ENCODE measurements around the gene ORAI1. TPM values are rescaled to one million over a fixed set of nuclear protein-coding genes. Genes with fewer than 3 reads are reported as not detected.
A peak's percentile ranks its signal among the peaks of the same experiment; 100 is the strongest.

ORAI1 gene
- total RNA-seq, 3 donors from 2014 or later (not counting 1 experiment from before 2014, with no cell fraction given): 64.6 to 74.1 (median 70.8) TPM

- H3K4me1 ChIP-seq (ENCODE audit: control insufficient read depth, insufficient read depth, low read length): peaks cover 39% of the 10 kb centered on the region
- intact Hi-C loops (cut with micrococcal nuclease): loop anchor here (1.0 to 5.0 kb wide), 5 partner anchors 8 to 82 kb away; partner anchors contain the start of gene ORAI1
- peak overlapping the region; percentile 98 for H3K27ac ChIP-seq (ENCODE audit: low read length)
- peaks cover 32 to 37% of the 10 kb centered on the region in 2 donors for H3K4me1 Mint-ChIP-seq
- H3K4me3 ChIP-seq (ENCODE audit: low read length): peak overlapping the region; percentile 37
- no peaks in the 10 kb centered on the region for H3K9me3 ChIP-seq (ENCODE audit: control insufficient read depth, insufficient read depth, low read length)
- peak overlapping the region; percentile 89 for H3K4me3 Mint-ChIP-seq
- TF ChIP-seq CTCF (IDR thresholded peaks at IDR 0.05): no peak
- H3K36me3 ChIP-seq (ENCODE audit: control insufficient read depth, insufficient read depth, low read length): peaks cover 2% of the 10 kb centered on the region
- WGBS (ENCODE audit: insufficient coverage): 2% methylated on average over 9 of the region's 10 CpGs
- DNase-seq: peak; percentile 63 to 89
- H3K27me3 Mint-ChIP-seq (ENCODE audit: low read depth in 2 of 2): no peaks in the 10 kb centered on the region
- peak; percentile 74 to 84 (median 78) for ATAC-seq
- H3K9me3 Mint-ChIP-seq: no peaks in the 10 kb centered on the region
- no peaks in the 10 kb centered on the region for H3K27me3 ChIP-seq (ENCODE audit: control insufficient read depth, insufficient read depth, low read length)
- peak overlapping the region; percentile 95 to 99 for H3K27ac Mint-ChIP-seq
- H3K36me3 Mint-ChIP-seq: no peaks in the 10 kb centered on the region
These were observed 35.7 kb upstream of the ORAI1 start for GRCh38 chr12:121590476-121591143.

- Histone ChIP-seq H3K27me3 (ENCODE audit: control insufficient read depth, insufficient read depth, low read length) (no peaks in the 10 kb centered on the region), H3K27ac (ENCODE audit: low read length) (no peak overlapping the region), H3K4me1 (ENCODE audit: control insufficient read depth, insufficient read depth, low read length) (peaks cover 39% of the 10 kb centered on the region), H3K36me3 (ENCODE audit: control insufficient read depth, insufficient read depth, low read length) (peaks cover 2% of the 10 kb centered on the region), H3K4me3 (ENCODE audit: low read length) (no peak overlapping the region), H3K9me3 (ENCODE audit: control insufficient read depth, insufficient read depth, low read length) (no peaks in the 10 kb centered on the region)
- no peak for TF ChIP-seq CTCF (IDR thresholded peaks at IDR 0.05)
- peak overlapping the region; percentile 33 for H3K4me3 Mint-ChIP-seq
- intact Hi-C loops (cut with micrococcal nuclease): loop anchor here (5.0 kb wide), 1 partner anchor 55 kb away; no protein-coding TSS in a partner anchor
- ATAC-seq (no peak), DNase-seq (no peak)
- WGBS (ENCODE audit: insufficient coverage): 98% methylated on average over 4 of the region's 4 CpGs
- H3K27me3 Mint-ChIP-seq (ENCODE audit: low read depth in 2 of 2): no peaks in the 10 kb centered on the region
- H3K27ac Mint-ChIP-seq: peak overlapping the region; percentile 95 to 99
- peaks cover 32 to 37% of the 10 kb centered on the region in 2 donors for H3K4me1 Mint-ChIP-seq
- no peaks in the 10 kb centered on the region for H3K9me3 Mint-ChIP-seq
- no peaks in the 10 kb centered on the region for H3K36me3 Mint-ChIP-seq
These were observed 34.0 kb upstream of the ORAI1 start for GRCh38 chr12:121592320-121592719.

GRCh38 chr12:121595520-121595919 is 30.8 kb upstream of the ORAI1 start:
- H3K36me3 Mint-ChIP-seq: no peaks in the 10 kb centered on the region
- no peaks in the 10 kb centered on the region for H3K27me3 ChIP-seq (ENCODE audit: control insufficient read depth, insufficient read depth, low read length)
- no peaks in the 10 kb centered on the region for H3K9me3 Mint-ChIP-seq
- H3K36me3 ChIP-seq (ENCODE audit: control insufficient read depth, insufficient read depth, low read length): peaks cover 2% of the 10 kb centered on the region
- no peaks in the 10 kb centered on the region for H3K9me3 ChIP-seq (ENCODE audit: control insufficient read depth, insufficient read depth, low read length)
- peak overlapping the region in 1 of 2 donors; percentile 16 for H3K27ac Mint-ChIP-seq
- no peak for TF ChIP-seq CTCF (IDR thresholded peaks at IDR 0.05)
- no peak overlapping the region for H3K4me3 Mint-ChIP-seq
- WGBS (ENCODE audit: insufficient coverage): 95% methylated on average over 12 of the region's 12 CpGs
- ATAC-seq: no peak
- H3K27ac ChIP-seq (ENCODE audit: low read length): no peak overlapping the region
- intact Hi-C loops (cut with micrococcal nuclease): no loop called here
- no peak overlapping the region for H3K4me3 ChIP-seq (ENCODE audit: low read length)
- peaks cover 20% of the 10 kb centered on the region for H3K4me1 ChIP-seq (ENCODE audit: control insufficient read depth, insufficient read depth, low read length)
- H3K27me3 Mint-ChIP-seq (ENCODE audit: low read depth in 2 of 2): no peaks in the 10 kb centered on the region
- no peak for DNase-seq
- peaks cover 25 to 26% of the 10 kb centered on the region in 2 donors for H3K4me1 Mint-ChIP-seq
